ENCODE data around the gene GRIK4.
"Not testable (repeated sequence)": the region's sequence is repeated elsewhere in the genome, so short reads cannot be mapped to it uniquely, and the experiment has no call there.

Gene GRIK4

GRCh38 chr11:120574876-120575275 lies 63.3 kb downstream of the GRIK4 start:
- DNase-seq (ENCODE audit: low spot score), result no peak

GRCh38 chr11:120575461-120575860 lies 63.9 kb downstream of the GRIK4 start:
- DNase-seq (ENCODE audit: low spot score), result no peak

- no peak for DNase-seq (ENCODE audit: low spot score)
Measured at GRCh38 chr11:120576606-120577005, 65.1 kb downstream of the GRIK4 start.

- no peak for DNase-seq (ENCODE audit: low spot score)
Measured at GRCh38 chr11:120577041-120577440, 65.5 kb downstream of the GRIK4 start.

GRCh38 chr11:120577624-120578363 lies 66.2 kb downstream of the GRIK4 start:
- DNase-seq (ENCODE audit: low spot score), result no peak

- no peak for DNase-seq (ENCODE audit: low spot score)
Measured at GRCh38 chr11:120578596-120579154, 67.1 kb downstream of the GRIK4 start.

GRCh38 chr11:120579611-120580031 lies 68.1 kb downstream of the GRIK4 start:
- DNase-seq (ENCODE audit: low spot score), result no peak

GRCh38 chr11:120581313-120581712 lies 69.8 kb downstream of the GRIK4 start:
- no peak for DNase-seq (ENCODE audit: low spot score)

- DNase-seq (ENCODE audit: low spot score), result not testable (repeated sequence)
Measured at GRCh38 chr11:120582535-120582934, 71.0 kb downstream of the GRIK4 start.

- no peak for DNase-seq (ENCODE audit: low spot score)
Measured at GRCh38 chr11:120586072-120586471, 74.5 kb downstream of the GRIK4 start.

GRCh38 chr11:120586728-120587127 lies 75.2 kb downstream of the GRIK4 start:
- DNase-seq (ENCODE audit: low spot score), result no peak

- DNase-seq (ENCODE audit: low spot score), result no peak
Measured at GRCh38 chr11:120587299-120587698, 75.8 kb downstream of the GRIK4 start.

- no peak for DNase-seq (ENCODE audit: low spot score)
Measured at GRCh38 chr11:120589376-120589775, 77.8 kb downstream of the GRIK4 start.

GRCh38 chr11:120590472-120590871 lies 78.9 kb downstream of the GRIK4 start:
- DNase-seq (ENCODE audit: low spot score), result no peak

- DNase-seq (ENCODE audit: low spot score), result no peak
Measured at GRCh38 chr11:120594746-120595145, 83.2 kb downstream of the GRIK4 start.

- no peak for DNase-seq (ENCODE audit: low spot score)
Measured at GRCh38 chr11:120595557-120595956, 84.0 kb downstream of the GRIK4 start.

- no peak for DNase-seq (ENCODE audit: low spot score)
Measured at GRCh38 chr11:120597250-120598215, 86.0 kb downstream of the GRIK4 start.

GRCh38 chr11:120598517-120599257 lies 87.1 kb downstream of the GRIK4 start:
- DNase-seq (ENCODE audit: low spot score), result no peak

- no peak for DNase-seq (ENCODE audit: low spot score)
Measured at GRCh38 chr11:120599816-120600420, 88.4 kb downstream of the GRIK4 start.

- DNase-seq (ENCODE audit: low spot score), result no peak
Measured at GRCh38 chr11:120601536-120601935, 90.0 kb downstream of the GRIK4 start.

GRCh38 chr11:120603071-120603470 lies 91.5 kb downstream of the GRIK4 start:
- no peak for DNase-seq (ENCODE audit: low spot score)

GRCh38 chr11:120605469-120605868 lies 93.9 kb downstream of the GRIK4 start:
- DNase-seq (ENCODE audit: low spot score), result no peak
